ENCODE results near the gene CTBP2.

Gene CTBP2

GRCh38 chr10:125009661-125010161 is 150.7 kb downstream of the CTBP2 start:
- no peak for DNase-seq (ENCODE audit: low spot score)

GRCh38 chr10:125008689-125009638 is 151.4 kb downstream of the CTBP2 start:
- DNase-seq (ENCODE audit: low spot score) = no peak

GRCh38 chr10:125007436-125007835 is 152.9 kb downstream of the CTBP2 start:
- no peak for DNase-seq (ENCODE audit: low spot score)

GRCh38 chr10:125006921-125007426 is 153.4 kb downstream of the CTBP2 start:
- DNase-seq (ENCODE audit: low spot score) = no peak

- DNase-seq (ENCODE audit: low spot score) = no peak
These were observed 154.1 kb downstream of the CTBP2 start for GRCh38 chr10:125006188-125006680.

GRCh38 chr10:125005312-125006187 is 154.8 kb downstream of the CTBP2 start:
- DNase-seq (ENCODE audit: low spot score) = no peak

- no peak for DNase-seq (ENCODE audit: low spot score)
These were observed 155.6 kb downstream of the CTBP2 start for GRCh38 chr10:125004571-125005311.

- DNase-seq (ENCODE audit: low spot score) = no peak
These were observed 156.4 kb downstream of the CTBP2 start for GRCh38 chr10:125003901-125004467.

- DNase-seq (ENCODE audit: low spot score) = no peak
These were observed 157.0 kb downstream of the CTBP2 start for GRCh38 chr10:125003146-125003900.

GRCh38 chr10:125002423-125003145 is 157.8 kb downstream of the CTBP2 start:
- no peak for DNase-seq (ENCODE audit: low spot score)

- no peak for DNase-seq (ENCODE audit: low spot score)
These were observed 158.3 kb downstream of the CTBP2 start for GRCh38 chr10:125002047-125002422.

GRCh38 chr10:125001313-125002046 is 158.9 kb downstream of the CTBP2 start:
- DNase-seq (ENCODE audit: low spot score) = no peak

GRCh38 chr10:125000366-125001312 is 159.7 kb downstream of the CTBP2 start:
- no peak for DNase-seq (ENCODE audit: low spot score)

- DNase-seq (ENCODE audit: low spot score) = no peak
These were observed 160.7 kb downstream of the CTBP2 start for GRCh38 chr10:124999433-125000365.

GRCh38 chr10:124998624-124999291 is 161.6 kb downstream of the CTBP2 start:
- no peak for DNase-seq (ENCODE audit: low spot score)

Data from RKO (cell line).